ENCODE data around the gene EML3.
A peak's percentile ranks its signal among the peaks of the same experiment; 100 is the strongest.
"Not testable (repeated sequence)": the region's sequence is repeated elsewhere in the genome, so short reads cannot be mapped to it uniquely, and the experiment has no call there.

The EML3 gene

DNA sequence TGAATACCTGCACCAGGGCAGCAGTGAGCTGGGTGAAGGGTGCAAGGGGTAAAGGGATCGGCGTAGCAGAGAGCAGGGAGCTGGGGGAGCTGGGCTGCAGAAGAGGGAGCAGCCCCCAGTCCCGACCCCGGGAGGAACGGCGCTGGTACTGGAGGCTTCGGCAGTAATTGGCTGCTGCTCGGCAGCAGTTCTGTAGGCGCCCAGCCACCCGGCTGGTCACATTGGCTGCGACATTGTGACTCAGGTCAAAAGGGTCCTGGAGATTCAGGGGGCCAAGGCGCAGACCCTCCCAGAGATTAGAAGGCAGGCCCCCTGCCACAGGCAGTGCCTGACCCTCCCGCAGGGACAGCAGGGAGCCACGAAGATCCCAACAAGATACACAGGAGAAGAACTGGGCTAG, 36.7 kb downstream of the EML3 start:
- DNase-seq (ENCODE audit: low read depth): no peak
- H3K4me3 ChIP-seq (ENCODE audit: low read depth, low read length): no peak overlapping the region

DNA sequence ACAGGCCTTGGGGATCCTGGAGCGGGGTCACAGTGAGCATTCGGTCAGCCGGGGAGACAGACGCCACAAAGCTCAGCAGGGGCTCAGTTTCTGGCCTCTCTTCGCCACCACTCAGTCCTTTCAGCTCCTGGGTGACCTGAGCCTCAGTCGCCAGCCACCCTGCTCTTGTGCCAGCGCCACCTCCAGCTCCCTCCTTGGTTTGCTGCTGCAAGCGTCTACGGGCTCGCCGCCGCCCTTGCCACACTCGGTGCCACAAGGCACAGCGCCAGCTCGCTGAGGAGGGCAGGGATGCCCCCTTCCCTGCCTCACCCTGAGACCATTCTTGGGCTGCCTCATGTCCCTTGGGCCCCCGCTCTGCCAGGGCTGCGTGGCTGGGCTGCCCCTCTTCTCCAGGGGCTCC, 37.4 kb downstream of the EML3 start:
- H3K4me3 ChIP-seq (ENCODE audit: low read depth, low read length): peak overlapping the region; percentile 62
- no peak for DNase-seq (ENCODE audit: low read depth)

DNA sequence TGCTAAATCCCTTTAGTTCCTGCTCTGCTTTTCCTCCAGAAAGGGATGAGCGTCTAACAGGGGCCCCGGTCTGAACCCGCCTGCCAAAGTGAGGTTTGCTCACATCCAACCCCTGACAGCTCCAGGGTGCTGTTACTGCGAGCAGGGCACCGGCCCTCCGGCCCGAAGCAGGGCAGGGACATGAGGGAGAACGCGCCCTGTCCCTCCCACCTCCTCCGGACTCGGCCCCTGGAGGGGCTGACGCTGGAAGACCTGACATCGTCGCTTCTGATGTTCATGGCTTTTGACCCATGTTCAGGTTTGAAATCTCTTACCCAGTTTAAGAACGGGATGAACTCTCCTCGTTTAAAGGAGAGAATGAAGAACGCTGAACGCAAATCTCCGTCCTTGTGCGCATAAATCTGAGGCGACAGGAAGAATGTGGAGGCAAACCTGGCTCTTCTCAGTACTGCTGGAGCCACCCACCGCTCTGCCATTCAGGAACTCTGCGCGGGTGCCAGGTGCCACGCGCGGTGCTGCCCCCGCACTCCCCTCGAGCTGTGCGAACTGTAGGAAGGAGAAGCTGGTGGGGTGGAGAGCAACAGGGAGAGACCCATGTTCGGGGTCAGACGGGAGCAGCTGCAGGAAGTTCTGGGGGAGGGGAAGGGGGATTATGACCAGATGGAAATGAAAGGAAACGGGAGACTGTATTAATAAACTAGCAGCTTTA, 38.1 kb downstream of the EML3 start:
- H3K4me3 ChIP-seq (ENCODE audit: low read depth, low read length): peak overlapping the region; percentile 62
- DNase-seq (ENCODE audit: low read depth): no peak

DNA sequence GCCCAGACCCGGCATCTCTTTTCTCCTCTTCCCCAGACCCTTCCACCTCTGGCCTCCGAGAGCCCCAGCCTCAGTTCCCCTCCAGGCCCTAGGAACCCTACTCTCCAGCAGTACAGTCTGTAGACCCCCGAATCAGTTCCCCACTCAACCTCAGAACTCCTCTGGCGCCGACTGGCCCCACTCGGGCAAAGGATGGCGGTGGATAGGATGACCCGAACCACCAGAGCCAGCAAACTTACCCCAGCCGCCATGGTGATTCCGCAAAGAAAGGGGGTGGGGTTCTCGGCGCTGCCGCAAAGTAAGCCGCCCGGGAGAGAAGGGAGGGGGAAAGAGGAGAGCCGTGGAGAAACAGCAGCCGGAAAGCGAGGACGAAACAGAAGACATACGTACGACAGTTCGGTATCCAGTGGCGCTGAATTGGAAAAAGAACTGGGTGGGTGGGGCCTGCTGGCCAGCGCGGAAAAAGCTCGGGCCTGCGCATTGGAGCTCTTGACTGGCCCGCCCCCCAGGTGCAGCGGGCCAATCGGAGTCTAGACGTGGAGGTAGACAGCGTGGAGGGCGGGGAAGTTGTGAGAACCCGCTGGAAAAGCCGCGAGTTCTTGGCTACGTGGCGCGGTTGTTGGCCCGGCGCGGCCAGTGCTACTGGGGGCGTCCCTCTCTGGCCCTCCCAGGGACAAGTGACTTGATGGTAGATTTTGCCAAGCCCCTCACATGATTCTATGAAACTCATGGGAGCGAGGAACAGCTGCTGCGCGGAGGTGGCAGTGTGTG, 38.8 kb downstream of the EML3 start, which contains the start of gene EEF1G:
Gene EEF1G (minus strand): TSS at position 300 of the 771 bp plus-strand sequence. CDS start 49 bp downstream, at position 251.
- peak within 1 kb of the TSS; percentile 98 for H3K4me3 ChIP-seq (ENCODE audit: low read depth, low read length)
- DNase-seq (ENCODE audit: low read depth): peak; percentile 100

DNA sequence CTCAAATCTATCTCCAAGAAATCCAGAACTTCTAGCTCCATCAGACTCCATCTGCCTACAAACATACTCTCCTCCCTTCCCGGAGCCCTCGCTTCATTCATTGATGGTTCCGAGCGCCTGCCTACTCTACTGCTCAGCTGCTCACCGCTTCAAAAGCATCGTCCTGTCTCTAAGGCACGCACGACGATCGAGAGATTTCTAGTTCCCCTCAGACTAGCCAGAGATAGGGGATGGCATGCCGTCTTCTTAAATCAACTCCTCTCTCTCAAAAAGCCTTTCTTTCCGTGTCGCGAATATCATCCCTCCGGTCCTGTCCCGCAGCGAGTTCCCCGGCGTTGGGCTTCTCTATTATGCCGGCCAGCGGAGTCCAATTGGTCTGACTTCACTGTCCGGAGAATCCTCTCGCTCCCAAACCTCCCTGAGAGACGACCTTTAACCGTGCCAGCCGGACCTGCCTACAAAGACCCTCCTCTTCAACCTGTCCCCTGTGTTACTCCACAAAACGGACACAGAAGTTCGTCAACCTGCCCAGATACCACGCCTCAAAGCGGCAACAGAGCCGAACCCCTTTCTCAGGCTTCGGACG, 39.5 kb downstream of the EML3 start:
- H3K4me3 ChIP-seq (ENCODE audit: low read depth, low read length): peak overlapping the region; percentile 98
- no peak for DNase-seq (ENCODE audit: low read depth)

DNA sequence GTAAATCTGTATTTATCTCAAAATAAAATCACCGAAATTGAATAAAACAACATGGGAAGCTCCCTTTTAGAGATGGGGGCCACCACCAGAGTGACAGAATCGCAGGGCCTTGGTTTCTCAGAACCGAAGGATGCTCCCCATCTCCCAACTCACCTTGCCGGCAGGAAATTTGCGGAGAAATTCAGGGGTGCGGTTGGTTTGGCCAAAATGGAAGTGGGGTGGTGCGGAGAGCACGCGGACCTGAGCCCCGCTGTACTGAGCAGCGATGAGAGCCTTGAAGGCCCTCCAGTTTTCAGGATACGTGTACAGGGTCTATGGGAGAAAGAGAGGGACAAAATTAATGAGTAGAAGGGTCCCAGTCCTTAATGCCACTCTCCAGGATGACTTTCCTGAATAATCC, 40.1 kb downstream of the EML3 start:
- DNase-seq (ENCODE audit: low read depth): no peak

DNA sequence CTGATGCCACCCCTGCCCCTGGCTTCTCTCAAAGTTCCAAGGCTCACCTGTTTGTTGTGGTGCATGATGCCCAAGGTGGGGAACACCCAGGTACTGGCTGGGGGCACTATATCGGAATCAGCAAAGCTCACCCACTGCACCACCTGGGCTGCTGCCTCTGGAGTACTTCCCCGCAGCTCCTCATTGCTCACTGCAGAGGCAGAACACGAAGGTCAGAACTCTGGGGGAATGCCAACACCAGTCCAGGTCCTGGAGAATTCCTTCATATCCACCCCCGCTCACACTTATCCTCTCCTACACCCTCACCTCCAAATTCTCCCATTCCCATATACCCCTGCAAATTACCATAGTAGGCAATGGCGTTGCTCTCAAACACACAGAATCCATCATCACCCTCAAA, 41.1 kb downstream of the EML3 start:
- not testable (repeated sequence) for DNase-seq (ENCODE audit: low read depth); H3K4me3 ChIP-seq (ENCODE audit: low read depth, low read length)

More for the DNA sequence above, 40.1 kb downstream of the EML3 start:
- H3K4me3 ChIP-seq (ENCODE audit: low read depth, low read length): peak overlapping the region; percentile 98

DNA sequence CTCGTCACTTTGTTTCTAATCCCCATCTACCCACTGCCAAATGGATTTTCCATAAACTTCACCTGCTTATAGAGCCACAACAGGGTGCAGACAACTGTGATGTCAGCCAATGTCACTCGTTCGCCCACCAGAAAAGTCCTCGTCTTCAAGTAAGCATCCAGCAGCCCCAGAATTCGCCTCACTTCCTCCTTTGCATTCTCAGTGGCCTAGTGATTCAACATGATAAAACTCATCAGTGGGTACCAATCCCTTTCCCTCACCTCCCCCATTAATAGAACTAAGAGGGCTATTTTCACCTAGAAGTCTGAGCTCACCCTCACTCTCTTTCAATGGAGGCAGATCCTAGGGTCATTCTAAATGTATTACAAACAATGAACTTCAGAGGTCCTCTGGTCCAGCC, 41.7 kb downstream of the EML3 start:
- not testable (repeated sequence) for DNase-seq (ENCODE audit: low read depth)

DNA sequence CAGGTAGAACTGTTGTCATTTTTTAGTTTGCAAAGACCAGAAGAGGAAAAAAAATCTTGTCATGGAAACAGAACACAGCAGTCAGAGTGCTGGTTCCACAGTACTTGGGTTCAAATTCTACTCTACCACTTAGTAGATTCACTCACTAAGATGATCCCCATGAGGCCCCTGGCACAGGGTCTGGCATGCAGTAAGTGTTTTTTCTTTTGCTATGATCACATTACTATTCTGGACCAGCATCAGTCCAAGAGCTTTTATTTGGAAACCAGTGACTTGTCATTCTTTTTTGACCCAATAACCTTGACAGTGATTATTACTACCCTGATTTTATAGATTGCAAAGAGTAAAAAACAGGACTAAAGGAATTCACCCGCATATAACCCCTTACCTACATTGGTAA, 43.0 kb downstream of the EML3 start:
- H3K4me3 ChIP-seq (ENCODE audit: low read depth, low read length): no peak overlapping the region
- no peak for DNase-seq (ENCODE audit: low read depth)

More for the DNA sequence above, 41.7 kb downstream of the EML3 start:
- H3K4me3 ChIP-seq (ENCODE audit: low read depth, low read length): not testable (repeated sequence)

DNA sequence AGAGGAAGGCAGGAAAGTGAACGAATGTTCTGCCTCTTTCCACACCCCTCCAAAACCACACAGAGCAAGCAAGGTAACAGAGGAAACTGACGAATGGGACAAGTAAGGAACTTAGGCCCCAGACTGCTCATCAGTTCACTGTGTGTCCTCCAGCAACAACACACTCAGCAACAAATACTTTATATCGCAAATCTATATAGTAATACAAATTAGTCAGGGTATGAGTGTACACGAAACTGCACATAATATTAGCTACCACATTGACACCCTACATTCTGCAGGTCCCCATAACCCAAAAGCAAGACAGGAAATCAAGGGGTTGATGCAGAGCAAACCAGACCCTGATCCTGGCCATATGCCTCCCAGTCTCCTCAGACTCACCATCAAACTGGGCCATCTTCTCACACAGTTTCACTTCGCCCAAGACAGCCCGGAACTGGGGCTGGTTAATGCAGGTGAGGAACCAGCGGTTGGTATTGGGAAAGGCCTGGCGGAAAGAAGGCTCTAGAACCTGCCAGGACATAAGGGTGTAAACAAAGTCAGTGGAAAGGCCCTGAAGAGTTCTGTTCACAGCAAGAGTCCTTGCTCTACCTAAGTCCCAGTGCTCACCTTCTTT, 45.4 kb downstream of the EML3 start:
- DNase-seq (ENCODE audit: low read depth): no peak
- H3K4me3 ChIP-seq (ENCODE audit: low read depth, low read length): no peak overlapping the region

DNA sequence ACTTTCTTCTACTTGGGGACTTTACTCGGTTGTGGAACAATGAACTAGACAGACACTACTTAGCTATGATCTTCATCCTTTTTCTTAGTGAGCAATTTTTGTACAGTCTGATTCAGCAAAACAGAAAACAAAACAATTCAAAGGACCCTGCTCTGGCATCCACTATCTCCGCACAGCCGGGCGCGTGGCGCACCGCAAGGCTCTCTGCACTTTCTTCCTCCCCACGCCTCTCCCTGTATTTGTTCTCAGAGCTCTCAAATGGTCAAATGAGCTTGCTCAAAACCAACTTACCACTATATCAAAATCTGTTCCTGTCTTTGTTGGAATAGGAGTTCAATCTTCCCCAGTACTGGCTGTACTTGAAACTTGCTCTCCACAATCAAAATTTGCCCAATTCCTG, 46.3 kb downstream of the EML3 start:
- no peak for DNase-seq (ENCODE audit: low read depth)
- no peak overlapping the region for H3K4me3 ChIP-seq (ENCODE audit: low read depth, low read length)

DNA sequence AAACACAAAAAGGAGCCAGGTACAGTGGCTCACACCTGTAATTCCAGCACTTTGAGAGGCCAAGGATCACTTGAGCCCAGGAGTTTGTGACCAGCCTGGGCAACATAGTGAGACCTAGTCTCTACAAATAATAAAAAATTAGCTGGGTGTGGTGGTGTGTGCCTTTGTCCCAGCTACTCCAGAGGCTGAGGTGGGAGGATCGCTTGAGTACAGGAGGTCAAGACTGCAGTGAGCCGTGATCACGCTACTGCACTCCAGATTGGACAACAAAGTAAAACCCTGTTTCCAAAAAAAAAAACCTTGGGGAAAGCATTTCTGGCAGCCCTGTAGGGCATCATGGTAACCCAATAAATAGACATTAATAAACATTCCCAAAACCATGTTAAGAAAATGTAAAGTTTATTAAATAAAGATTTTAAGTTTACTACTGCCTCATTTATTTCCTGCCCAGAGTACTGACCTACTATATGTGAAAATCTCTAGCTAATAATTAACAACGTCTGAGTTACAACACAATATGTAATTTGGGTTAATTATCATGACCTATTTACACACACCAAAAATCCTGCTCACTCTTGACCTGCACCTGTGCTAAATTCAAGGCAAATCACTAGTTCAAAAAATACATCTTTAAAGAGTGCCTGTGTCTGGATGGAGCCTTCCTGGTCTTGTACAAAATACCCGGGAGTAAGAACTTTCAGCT, 47.3 kb downstream of the EML3 start:
- no peak overlapping the region for H3K4me3 ChIP-seq (ENCODE audit: low read depth, low read length)
- DNase-seq (ENCODE audit: low read depth): no peak

DNA sequence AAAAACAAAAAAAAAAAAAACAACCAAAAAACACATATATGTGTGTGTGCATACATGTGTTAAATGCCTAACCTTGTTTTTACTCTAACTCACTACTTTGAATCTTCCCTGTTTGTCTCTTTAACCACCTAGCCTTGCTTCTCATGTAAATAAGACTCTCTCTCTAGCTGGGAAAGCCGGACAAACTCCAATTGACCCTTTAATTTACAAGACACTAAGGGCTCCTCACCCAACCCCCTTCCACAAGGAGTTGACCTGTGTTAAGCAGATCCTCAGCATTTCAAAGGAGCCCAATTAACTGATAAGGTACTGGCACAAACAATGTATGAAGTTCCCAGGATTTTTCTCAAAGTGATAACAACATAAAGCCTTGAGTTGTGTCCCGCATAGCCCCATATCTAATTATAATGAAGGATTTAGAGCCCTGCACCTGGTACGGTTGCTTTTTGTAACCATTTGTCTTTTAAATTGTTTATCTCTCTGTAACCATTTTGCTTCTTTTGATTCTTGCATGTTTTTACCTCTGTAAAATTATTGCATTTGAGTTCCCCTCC, 50.8 kb downstream of the EML3 start:
- not testable (repeated sequence) for DNase-seq (ENCODE audit: low read depth); H3K4me3 ChIP-seq (ENCODE audit: low read depth, low read length)

DNA sequence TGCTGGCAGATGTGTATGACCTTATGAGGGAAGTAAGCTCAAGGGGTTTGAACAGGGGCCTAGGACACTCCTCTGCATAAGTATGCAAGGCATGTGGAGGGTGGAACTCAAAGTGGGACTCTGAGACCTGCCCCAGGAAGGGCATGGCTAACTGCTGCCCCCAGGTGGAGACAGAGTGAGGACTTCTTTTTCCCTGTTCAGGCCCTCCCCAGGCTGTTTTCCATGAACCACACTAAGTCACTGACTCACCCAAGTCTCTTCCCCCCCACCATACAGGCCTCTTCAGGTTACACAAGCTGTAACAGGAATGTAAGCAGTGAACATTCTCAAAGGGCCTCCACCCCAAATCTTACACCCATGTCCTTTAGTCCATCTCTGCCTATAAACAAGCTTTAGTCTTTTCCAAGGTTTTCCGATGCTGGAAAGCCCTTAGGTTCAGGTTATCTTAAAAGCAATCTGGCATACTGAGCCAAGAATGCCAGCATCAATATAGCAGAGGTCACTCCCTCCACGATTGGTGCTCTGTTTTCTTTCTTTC, 51.9 kb downstream of the EML3 start:
- no peak overlapping the region for H3K4me3 ChIP-seq (ENCODE audit: low read depth, low read length)
- DNase-seq (ENCODE audit: low read depth): peak; percentile 88

DNA sequence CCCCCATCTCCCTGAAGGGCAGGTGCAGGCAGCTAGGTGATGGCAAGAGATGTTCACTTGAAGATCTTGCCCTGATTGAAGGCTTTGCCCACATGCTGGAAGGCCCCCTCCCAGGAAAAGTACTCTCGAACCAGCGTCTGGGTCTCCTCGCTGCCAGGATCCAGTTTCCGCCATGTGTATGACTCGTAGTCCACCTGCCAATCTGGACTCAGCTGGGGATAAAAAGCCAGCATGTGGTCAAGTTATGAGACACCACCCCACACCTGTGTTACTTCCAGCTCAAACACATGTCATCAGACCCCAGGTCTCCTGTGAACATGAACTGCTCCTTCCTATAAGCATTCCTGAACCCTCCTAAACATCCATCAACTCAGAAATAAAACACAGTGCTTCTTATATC, 52.9 kb downstream of the EML3 start:
- H3K4me3 ChIP-seq (ENCODE audit: low read depth, low read length); DNase-seq (ENCODE audit: low read depth): not testable (repeated sequence)

DNA sequence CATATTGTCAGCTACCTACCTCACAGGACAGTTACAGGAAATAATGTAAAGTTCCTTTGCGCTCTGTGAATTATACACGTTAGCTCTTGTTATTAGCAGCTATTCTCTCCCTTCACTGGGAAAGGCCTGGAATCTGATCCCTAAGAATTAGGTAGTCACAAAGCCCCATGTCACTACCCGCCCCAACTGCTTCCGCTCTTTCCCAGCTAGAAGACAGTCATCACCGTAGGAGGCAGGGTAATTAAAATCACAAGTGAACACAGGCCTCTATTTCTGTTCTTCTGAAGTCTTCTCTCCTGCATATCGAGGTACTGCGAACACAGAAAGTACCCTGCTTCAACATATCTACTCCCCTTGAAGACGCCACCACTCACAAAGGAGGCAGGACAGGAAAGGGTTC, 53.4 kb downstream of the EML3 start:
- DNase-seq (ENCODE audit: low read depth): no peak
- no peak overlapping the region for H3K4me3 ChIP-seq (ENCODE audit: low read depth, low read length)

DNA sequence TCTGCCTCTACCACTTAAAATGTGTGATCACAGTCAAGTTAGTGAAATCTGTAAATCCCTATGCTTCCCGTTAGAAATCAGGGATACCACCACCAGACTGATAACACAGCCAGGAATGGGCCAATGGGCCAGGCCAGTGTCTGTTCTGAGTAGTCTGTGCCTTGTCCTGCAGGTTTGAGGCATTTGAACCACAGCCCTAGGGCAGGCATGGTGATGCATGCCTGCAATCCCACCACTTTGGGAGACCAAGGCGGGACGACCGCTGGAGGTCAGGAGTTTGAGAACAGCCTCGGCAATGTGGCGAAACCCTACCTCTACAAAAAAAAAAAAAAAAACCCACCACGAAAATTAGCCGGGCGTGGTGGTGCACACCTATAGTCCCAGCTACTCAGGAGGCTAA, 53.9 kb downstream of the EML3 start:
- DNase-seq (ENCODE audit: low read depth): no peak
- H3K4me3 ChIP-seq (ENCODE audit: low read depth, low read length): no peak overlapping the region

DNA sequence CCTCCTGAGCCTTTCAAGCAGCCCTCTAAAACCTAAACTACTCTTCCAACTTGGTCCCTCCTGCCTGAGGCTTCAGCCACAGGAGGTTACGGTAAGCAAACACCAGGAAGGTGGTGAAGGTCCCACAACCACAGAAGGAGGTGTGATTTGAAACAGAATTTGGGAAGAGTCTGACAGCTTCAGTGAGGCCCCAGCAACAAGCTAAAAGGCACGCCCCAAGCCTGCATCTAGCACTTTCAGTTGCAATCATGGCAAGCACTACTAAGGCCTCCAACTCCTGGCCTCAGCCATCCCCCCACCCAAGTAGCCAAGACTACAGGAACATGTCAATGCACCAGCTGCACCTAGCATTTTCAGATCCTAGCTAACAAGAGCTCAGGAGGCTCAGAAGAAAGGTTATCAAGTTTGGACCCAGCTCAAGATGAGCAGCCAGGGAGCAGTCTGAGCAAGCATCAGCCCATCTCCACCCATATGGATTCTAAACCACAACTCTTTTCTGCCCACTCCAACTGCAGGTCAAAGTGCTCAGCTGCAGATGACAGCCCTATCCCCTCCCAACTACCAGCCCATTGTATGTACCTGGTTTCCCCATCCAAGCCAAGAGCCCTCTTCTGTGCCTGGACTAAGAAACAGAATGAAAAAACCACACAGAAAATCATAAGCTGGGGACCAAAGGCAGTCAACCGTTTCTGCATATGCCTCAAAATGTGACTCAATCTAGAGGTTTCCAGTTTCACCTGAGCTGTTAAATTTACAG, 55.5 kb downstream of the EML3 start:
- no peak overlapping the region for H3K4me3 ChIP-seq (ENCODE audit: low read depth, low read length)
- no peak for DNase-seq (ENCODE audit: low read depth)
